HEK293 (cell line): ENCODE measurements around the gene MALAT1.

Source experiments
- CTCF ChIA-PET: fragments of 350-600 bp; formaldehyde crosslinking; extraction: SDS; loops from one replicate; lab custom pipeline; 2021; ENCODE audit warnings: antibody characterized with exemption; lab: Yijun Ruan, JAX
- POLR2A ChIA-PET: fragments of 300-600 bp; formaldehyde crosslinking; extraction: SDS; loops from one replicate; lab custom pipeline; 2020; ENCODE audit warnings: antibody characterized with exemption, inconsistent platforms; lab: Yijun Ruan, JAX
- H3K27ac ChIP-seq: fragments of 200-500 bp; sonication (Bioruptor generic); 2 replicates; pipeline ENCODE4 v1.5.1; 2014; ENCODE audit warnings: low read depth, low read length, control low read depth, inconsistent platforms; ENCODE audit errors: extremely low read depth
- H3K36me3 ChIP-seq, 2 experiments: fragments of 200-500 bp in 1 of 2; sonication (Bioruptor generic) in 1 of 2; 1 replicate in 1 of 2; 2 replicates in 1 of 2; pipeline ENCODE4 v1.5.1; 2014 to 2017; ENCODE audit warnings: inconsistent platforms in 2 of 2, low read length in 2 of 2; ENCODE audit not compliant: control insufficient read depth in 2 of 2, insufficient read depth in 1 of 2
- H3K4me1 ChIP-seq: fragments of 200-500 bp; sonication (Bioruptor generic); 2 replicates; pipeline ENCODE4 v1.5.1; 2014; ENCODE audit warnings: mild to moderate bottlenecking, low read length, inconsistent platforms; ENCODE audit not compliant: control insufficient read depth, insufficient read depth
- H3K4me3 ChIP-seq: 2 replicates; pipeline ENCODE4 v1.5.1; 2011; ENCODE audit warnings: low read depth, mild to moderate bottlenecking, control low read depth, low read length, moderate library complexity
- H3K9me3 ChIP-seq: fragments of 200-500 bp; sonication (Bioruptor generic); 2 replicates; pipeline ENCODE4 v1.5.1; 2014; ENCODE audit warnings: low read depth, low read length, inconsistent platforms; ENCODE audit not compliant: control insufficient read depth, insufficient read depth
- KLF16 ChIP-seq: fragments of 450-650 bp; formaldehyde crosslinking; IDR thresholded peaks from 2 replicates; pipeline ENCODE4 v1.5.1; 2017; ENCODE audit warnings: missing biosample characterization, missing genetic modification characterization
- OVOL3 ChIP-seq: fragments of 450-650 bp; formaldehyde crosslinking; IDR thresholded peaks from 2 replicates; pipeline ENCODE4 v1.5.1; 2016; ENCODE audit warnings: missing biosample characterization, missing genetic modification characterization
- SCRT1 ChIP-seq: fragments of 450-650 bp; formaldehyde crosslinking; IDR thresholded peaks from 2 replicates; pipeline ENCODE4 v1.5.1; 2016; ENCODE audit warnings: missing biosample characterization, missing genetic modification characterization, borderline replicate concordance
- SP7 ChIP-seq: fragments of 450-650 bp; formaldehyde crosslinking; IDR thresholded peaks from 2 replicates; pipeline ENCODE4 v1.5.1; 2016; ENCODE audit warnings: missing biosample characterization, missing genetic modification characterization
- TCF7L2 ChIP-seq: IDR thresholded peaks from 2 replicates; pipeline ENCODE4 v1.6.1; 2011; ENCODE audit warnings: low read depth, mild to moderate bottlenecking, inconsistent platforms, low read length, moderate library complexity, borderline replicate concordance
- ZIC2 ChIP-seq: fragments of 450-650 bp; formaldehyde crosslinking; IDR thresholded peaks from 2 replicates; pipeline ENCODE4 v1.5.1; 2016; ENCODE audit warnings: missing biosample characterization, missing genetic modification characterization
- ZNF132 ChIP-seq: fragments of 450-650 bp; formaldehyde crosslinking; IDR thresholded peaks from 2 replicates; pipeline ENCODE4 v1.5.1; 2017; ENCODE audit warnings: missing biosample characterization, missing genetic modification characterization, borderline replicate concordance
- ZNF146 ChIP-seq: fragments of 450-650 bp; formaldehyde crosslinking; IDR thresholded peaks from 2 replicates; pipeline ENCODE4 v1.5.1; 2016; ENCODE audit warnings: missing biosample characterization, missing genetic modification characterization
- ZNF292 ChIP-seq: fragments of 450-650 bp; formaldehyde crosslinking; IDR thresholded peaks from 2 replicates; pipeline ENCODE4 v1.5.1; 2016; ENCODE audit warnings: low read depth, missing biosample characterization, missing genetic modification characterization, borderline replicate concordance
- ZNF311 ChIP-seq: fragments of 450-650 bp; formaldehyde crosslinking; IDR thresholded peaks from 2 replicates; pipeline ENCODE4 v1.5.1; 2017; ENCODE audit warnings: missing biosample characterization, missing genetic modification characterization, borderline replicate concordance
- ZNF324 ChIP-seq: fragments of 450-650 bp; formaldehyde crosslinking; IDR thresholded peaks from 2 replicates; pipeline ENCODE4 v1.5.1; 2016; ENCODE audit warnings: missing biosample characterization, missing genetic modification characterization
- ZNF341 ChIP-seq: fragments of 450-650 bp; formaldehyde crosslinking; IDR thresholded peaks from 2 replicates; pipeline ENCODE4; 2016; ENCODE audit warnings: low read depth, missing biosample characterization, missing genetic modification characterization
- ZNF433 ChIP-seq: fragments of 450-650 bp; formaldehyde crosslinking; IDR thresholded peaks from 2 replicates; pipeline ENCODE4 v1.5.1; 2016; ENCODE audit warnings: missing biosample characterization, missing genetic modification characterization, low read depth
- ZNF521 ChIP-seq: fragments of 450-650 bp; formaldehyde crosslinking; IDR thresholded peaks from 2 replicates; pipeline ENCODE4 v1.5.1; 2017; ENCODE audit warnings: missing biosample characterization, mild to moderate bottlenecking, missing genetic modification characterization
- ZNF529 ChIP-seq: fragments of 450-650 bp; formaldehyde crosslinking; IDR thresholded peaks from 2 replicates; pipeline ENCODE4 v1.5.1; 2017; ENCODE audit warnings: missing genetic modification characterization, missing biosample characterization; ENCODE audit not compliant: insufficient replicate concordance
- ZNF544 ChIP-seq: fragments of 450-650 bp; formaldehyde crosslinking; IDR thresholded peaks from 2 replicates; pipeline ENCODE4 v1.5.0; 2017; ENCODE audit warnings: missing biosample characterization, missing genetic modification characterization
- ZNF555 ChIP-seq: fragments of 450-650 bp; formaldehyde crosslinking; conservative IDR thresholded peaks from 2 replicates; pipeline ENCODE4 v1.5.1; 2017; ENCODE audit warnings: missing biosample characterization, mild to moderate bottlenecking, missing genetic modification characterization, inconsistent platforms
- ZNF596 ChIP-seq: fragments of 450-650 bp; IDR thresholded peaks from 2 replicates; pipeline ENCODE4 v1.5.0; 2018; ENCODE audit warnings: missing biosample characterization, mild to moderate bottlenecking, missing genetic modification characterization, moderate library complexity
- ZNF629 ChIP-seq: fragments of 450-650 bp; formaldehyde crosslinking; IDR thresholded peaks from 2 replicates; pipeline ENCODE4 v1.5.1; 2017; ENCODE audit warnings: missing biosample characterization, missing genetic modification characterization
- ZNF791 ChIP-seq: fragments of 450-650 bp; formaldehyde crosslinking; IDR thresholded peaks from 2 replicates; pipeline ENCODE4 v1.5.1; 2016; ENCODE audit warnings: missing biosample characterization, missing genetic modification characterization
- TF ChIP-seq, protein P1 (sequence below): fragments of 450-650 bp; formaldehyde crosslinking; IDR thresholded peaks from 2 replicates; pipeline ENCODE4 v1.5.1; 2017; ENCODE audit warnings: missing biosample characterization, missing genetic modification characterization
- TF ChIP-seq, protein P2 (sequence below): sonication (generic); formaldehyde crosslinking; IDR thresholded peaks from 2 replicates; pipeline ENCODE4 v1.8.1; 2022; ENCODE audit warnings: mild to moderate bottlenecking, moderate library complexity, missing genetic modification reagents
- TF ChIP-seq, protein P3 (sequence below): fragments of 450-650 bp; formaldehyde crosslinking; IDR thresholded peaks from 2 replicates; pipeline ENCODE4 v1.5.1; 2017; ENCODE audit warnings: missing biosample characterization, missing genetic modification characterization
- TF ChIP-seq, protein P4 (sequence below): fragments of 450-650 bp; formaldehyde crosslinking; IDR thresholded peaks from 2 replicates; pipeline ENCODE4 v1.5.1; 2017; ENCODE audit warnings: missing biosample characterization, missing genetic modification characterization
- TF ChIP-seq, protein P5 (sequence below): fragments of 450-650 bp; formaldehyde crosslinking; IDR thresholded peaks from 2 replicates; pipeline ENCODE4 v1.5.1; 2016; ENCODE audit warnings: missing biosample characterization, missing genetic modification characterization, low read depth

Gene MALAT1

DNA sequence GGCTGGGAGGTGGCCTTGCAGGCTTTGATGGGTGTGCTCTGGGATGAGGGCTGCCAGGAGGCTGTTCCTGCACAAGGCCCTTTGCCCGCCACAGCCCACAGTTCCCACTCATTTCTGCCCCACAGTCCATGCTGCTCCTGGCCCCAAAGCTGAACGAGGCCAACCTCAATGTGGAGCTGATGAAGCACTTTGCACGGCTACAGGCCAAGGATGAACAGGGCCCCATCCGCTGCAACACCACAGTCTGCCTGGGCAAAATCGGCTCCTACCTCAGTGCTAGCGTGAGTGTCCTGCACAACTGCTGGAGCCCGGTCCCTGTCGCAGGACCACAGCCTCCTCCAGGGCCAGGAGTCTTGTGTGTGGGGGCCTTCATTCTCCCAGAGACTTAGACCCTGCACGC lies 36.3 kb downstream of the MALAT1 start (continued):
- TF ChIP-seq ZNF146 (no peak), ZNF324 (tag by site-specific recombination) (no peak), SCRT1 (no peak), ZNF341 (tag by site-specific recombination) (no peak), ZNF629 (no peak)
- TF ChIP-seq, protein P1, sequence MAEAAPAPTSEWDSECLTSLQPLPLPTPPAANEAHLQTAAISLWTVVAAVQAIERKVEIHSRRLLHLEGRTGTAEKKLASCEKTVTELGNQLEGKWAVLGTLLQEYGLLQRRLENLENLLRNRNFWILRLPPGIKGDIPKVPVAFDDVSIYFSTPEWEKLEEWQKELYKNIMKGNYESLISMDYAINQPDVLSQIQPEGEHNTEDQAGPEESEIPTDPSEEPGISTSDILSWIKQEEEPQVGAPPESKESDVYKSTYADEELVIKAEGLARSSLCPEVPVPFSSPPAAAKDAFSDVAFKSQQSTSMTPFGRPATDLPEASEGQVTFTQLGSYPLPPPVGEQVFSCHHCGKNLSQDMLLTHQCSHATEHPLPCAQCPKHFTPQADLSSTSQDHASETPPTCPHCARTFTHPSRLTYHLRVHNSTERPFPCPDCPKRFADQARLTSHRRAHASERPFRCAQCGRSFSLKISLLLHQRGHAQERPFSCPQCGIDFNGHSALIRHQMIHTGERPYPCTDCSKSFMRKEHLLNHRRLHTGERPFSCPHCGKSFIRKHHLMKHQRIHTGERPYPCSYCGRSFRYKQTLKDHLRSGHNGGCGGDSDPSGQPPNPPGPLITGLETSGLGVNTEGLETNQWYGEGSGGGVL (tag by site-specific recombination), result no peak

DNA sequence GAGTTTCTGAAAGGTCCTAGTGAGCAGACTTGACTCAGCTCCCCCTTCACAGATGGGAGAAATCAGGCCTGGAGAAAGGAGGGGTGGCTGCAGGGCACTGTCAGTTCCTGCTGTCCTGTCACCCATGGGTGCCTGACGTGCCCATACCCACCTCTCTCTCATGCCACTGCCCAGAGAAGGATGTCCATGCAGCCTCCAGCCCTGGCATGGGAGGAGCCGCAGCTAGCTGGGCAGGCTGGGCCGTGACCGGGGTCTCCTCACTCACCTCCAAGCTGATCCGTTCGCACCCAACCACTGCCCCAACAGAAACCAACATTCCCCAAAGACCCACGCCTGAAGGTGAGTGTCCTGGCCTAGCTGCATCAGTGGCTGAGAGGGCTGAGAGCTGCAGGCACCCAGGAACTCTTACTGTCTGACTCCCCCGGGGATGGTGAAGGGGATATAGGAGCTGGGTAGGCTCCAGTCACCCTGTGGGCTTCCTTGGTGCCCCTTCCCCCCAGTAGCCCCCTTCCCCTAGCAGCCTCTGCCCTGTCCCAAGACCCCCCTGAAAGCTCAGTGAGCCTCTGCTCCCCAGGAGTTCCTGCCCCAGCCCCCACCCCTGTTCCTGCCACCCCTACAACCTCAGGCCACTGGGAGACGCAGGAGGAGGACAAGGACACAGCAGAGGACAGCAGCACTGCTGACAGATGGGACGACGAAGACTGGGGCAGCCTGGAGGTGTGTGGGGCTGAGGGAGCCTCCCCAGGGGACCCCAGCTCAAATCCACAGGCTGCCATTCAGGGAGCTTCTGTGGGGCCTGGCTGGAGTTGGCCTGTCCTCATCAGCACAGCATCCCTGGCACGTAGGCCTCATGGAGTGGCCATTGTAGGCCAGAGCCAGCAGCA lies 37.8 kb downstream of the MALAT1 start:
- Histone ChIP-seq H3K9me3 (no peaks in the 10 kb centered on the region), H3K27ac (no peak overlapping the region), H3K36me3 (peaks cover 6 to 78% of the 10 kb centered on the region in 2 experiments; a peak in 2 of 3 replicates), H3K4me1 (peaks cover 3% of the 10 kb centered on the region; the same call in 1 of the 2 replicates), H3K4me3 (no peak overlapping the region)
- ChIA-PET CTCF (interaction anchor here (0.5 to 1.5 kb wide), 5 partner anchors 35 to 206 kb away, joined by 3 to 6 read pairs (median 4); no protein-coding TSS in a partner anchor), POLR2A (interaction anchor here (0.6 to 2.9 kb wide), 9 partner anchors 10 to 515 kb away, joined by 3 to 12 read pairs (median 4); partner anchors contain the start of genes KCNK7, SCYL1 and ZNRD2)
- TF ChIP-seq, protein P2, sequence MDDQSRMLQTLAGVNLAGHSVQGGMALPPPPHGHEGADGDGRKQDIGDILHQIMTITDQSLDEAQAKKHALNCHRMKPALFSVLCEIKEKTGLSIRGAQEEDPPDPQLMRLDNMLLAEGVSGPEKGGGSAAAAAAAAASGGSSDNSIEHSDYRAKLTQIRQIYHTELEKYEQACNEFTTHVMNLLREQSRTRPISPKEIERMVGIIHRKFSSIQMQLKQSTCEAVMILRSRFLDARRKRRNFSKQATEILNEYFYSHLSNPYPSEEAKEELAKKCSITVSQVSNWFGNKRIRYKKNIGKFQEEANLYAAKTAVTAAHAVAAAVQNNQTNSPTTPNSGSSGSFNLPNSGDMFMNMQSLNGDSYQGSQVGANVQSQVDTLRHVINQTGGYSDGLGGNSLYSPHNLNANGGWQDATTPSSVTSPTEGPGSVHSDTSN (CRISPR knock-in tag), result no peak
- peak; percentile 31; the same call in 1 of the 2 replicates for TF ChIP-seq ZIC2 (tag by site-specific recombination)

DNA sequence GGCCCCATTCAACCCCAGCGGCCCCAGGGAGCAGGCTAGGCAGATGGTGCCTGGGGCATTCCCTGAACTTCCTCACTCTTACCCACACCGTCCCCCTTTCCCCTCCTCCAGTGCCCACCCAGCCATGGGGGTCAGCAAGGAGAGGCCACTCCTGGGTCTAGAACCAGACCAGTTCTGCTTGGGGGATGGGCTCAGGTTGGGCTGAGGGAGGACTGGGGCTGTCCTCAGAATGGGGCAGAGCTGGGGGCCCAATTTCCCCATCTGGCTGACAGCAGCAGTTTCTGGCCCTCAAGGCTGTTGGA lies 38.4 kb downstream of the MALAT1 start:
- H3K4me3 ChIP-seq, result no peak overlapping the region
- no peaks in the 10 kb centered on the region for H3K9me3 ChIP-seq
- no peak overlapping the region for H3K27ac ChIP-seq
- H3K36me3 ChIP-seq, result peaks cover 6 to 80% of the 10 kb centered on the region in 2 experiments; a peak in 2 of 3 replicates
- peaks cover 3% of the 10 kb centered on the region; the same call in 1 of the 2 replicates for H3K4me1 ChIP-seq
- ChIA-PET CTCF (interaction anchor here (0.7 to 1.1 kb wide), 2 partner anchors 51 to 57 kb away, joined by 3 to 4 read pairs; no protein-coding TSS in a partner anchor), POLR2A (interaction anchor here (0.5 to 2.9 kb wide), 7 partner anchors 9 to 514 kb away, joined by 3 to 12 read pairs (median 5); partner anchors contain the start of gene ZNRD2)
- TF ChIP-seq ZNF311 (tag by site-specific recombination) (no peak), ZNF555 (tag by site-specific recombination) (no peak), TCF7L2 (no peak), SP7 (tag by site-specific recombination) (no peak), ZNF544 (no peak), ZNF132 (tag by site-specific recombination) (no peak), ZNF791 (tag by site-specific recombination) (no peak), ZNF292 (tag by site-specific recombination) (no peak), KLF16 (tag by site-specific recombination) (no peak), ZNF596 (tag by site-specific recombination) (no peak), OVOL3 (no peak), ZNF433 (tag by site-specific recombination) (no peak), ZNF529 (no peak), ZNF521 (tag by site-specific recombination) (no peak)
- TF ChIP-seq, protein P3, sequence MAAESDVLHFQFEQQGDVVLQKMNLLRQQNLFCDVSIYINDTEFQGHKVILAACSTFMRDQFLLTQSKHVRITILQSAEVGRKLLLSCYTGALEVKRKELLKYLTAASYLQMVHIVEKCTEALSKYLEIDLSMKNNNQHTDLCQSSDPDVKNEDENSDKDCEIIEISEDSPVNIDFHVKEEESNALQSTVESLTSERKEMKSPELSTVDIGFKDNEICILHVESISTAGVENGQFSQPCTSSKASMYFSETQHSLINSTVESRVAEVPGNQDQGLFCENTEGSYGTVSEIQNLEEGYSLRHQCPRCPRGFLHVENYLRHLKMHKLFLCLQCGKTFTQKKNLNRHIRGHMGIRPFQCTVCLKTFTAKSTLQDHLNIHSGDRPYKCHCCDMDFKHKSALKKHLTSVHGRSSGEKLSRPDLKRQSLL (tag by site-specific recombination), result no peak
- TF ChIP-seq, protein P4, sequence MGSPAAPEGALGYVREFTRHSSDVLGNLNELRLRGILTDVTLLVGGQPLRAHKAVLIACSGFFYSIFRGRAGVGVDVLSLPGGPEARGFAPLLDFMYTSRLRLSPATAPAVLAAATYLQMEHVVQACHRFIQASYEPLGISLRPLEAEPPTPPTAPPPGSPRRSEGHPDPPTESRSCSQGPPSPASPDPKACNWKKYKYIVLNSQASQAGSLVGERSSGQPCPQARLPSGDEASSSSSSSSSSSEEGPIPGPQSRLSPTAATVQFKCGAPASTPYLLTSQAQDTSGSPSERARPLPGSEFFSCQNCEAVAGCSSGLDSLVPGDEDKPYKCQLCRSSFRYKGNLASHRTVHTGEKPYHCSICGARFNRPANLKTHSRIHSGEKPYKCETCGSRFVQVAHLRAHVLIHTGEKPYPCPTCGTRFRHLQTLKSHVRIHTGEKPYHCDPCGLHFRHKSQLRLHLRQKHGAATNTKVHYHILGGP (tag by site-specific recombination), result no peak
- TF ChIP-seq, protein P5, sequence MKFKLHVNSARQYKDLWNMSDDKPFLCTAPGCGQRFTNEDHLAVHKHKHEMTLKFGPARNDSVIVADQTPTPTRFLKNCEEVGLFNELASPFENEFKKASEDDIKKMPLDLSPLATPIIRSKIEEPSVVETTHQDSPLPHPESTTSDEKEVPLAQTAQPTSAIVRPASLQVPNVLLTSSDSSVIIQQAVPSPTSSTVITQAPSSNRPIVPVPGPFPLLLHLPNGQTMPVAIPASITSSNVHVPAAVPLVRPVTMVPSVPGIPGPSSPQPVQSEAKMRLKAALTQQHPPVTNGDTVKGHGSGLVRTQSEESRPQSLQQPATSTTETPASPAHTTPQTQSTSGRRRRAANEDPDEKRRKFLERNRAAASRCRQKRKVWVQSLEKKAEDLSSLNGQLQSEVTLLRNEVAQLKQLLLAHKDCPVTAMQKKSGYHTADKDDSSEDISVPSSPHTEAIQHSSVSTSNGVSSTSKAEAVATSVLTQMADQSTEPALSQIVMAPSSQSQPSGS, result no peak
